ENCODE data around the gene SDK1. TPM values are rescaled to one million over a fixed set of nuclear protein-coding genes. Genes with fewer than 3 reads are reported as not detected.

SDK1 gene
- total RNA-seq, 2 experiments from 2014 or later: 0.19 to 0.36 TPM

DNA sequence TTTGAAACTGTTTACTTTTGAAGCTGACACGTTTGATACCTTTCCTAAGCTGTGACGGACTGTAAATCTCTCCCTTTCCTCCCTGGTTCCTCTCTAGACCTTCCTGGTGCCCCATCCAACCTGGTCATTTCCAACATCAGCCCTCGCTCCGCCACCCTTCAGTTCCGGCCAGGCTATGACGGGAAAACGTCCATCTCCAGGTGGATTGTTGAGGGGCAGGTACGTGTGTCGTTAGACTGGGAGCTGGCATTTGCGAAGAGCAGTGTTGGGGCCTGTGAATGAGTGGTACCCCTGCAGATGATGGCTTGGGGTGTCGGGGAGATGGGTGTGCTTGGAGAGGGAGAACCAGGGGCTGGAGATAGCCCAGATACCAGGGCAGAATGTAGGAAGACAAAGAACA lies 778.3 kb downstream of the SDK1 start:
- intact Hi-C loops (cut with micrococcal nuclease; ENCODE audit: unreplicated experiment): no loop called here
- Histone ChIP-seq H3K9me3 (ENCODE audit: low read length) (no peaks in the 10 kb centered on the region), H3K4me2 (ENCODE audit: low read length) (no peak overlapping the region), H3K27ac (ENCODE audit: low read depth, low read length, poor library complexity, severe bottlenecking) (no peak overlapping the region), H3K9me2 (ENCODE audit: insufficient read depth, low read length) (no peaks in the 10 kb centered on the region), H3K4me3 (ENCODE audit: low read depth, low read length, poor library complexity, severe bottlenecking) (no peak overlapping the region), H4K20me1 (ENCODE audit: insufficient read depth, low read length) (no peaks in the 10 kb centered on the region), H2AFZ (ENCODE audit: low read length) (no peak overlapping the region), H3K4me1 (ENCODE audit: insufficient read depth, low read length, poor library complexity, severe bottlenecking) (no peaks in the 10 kb centered on the region), H3K79me2 (ENCODE audit: insufficient read depth, low read depth, low read length) (no peaks in the 10 kb centered on the region), H3K36me3 (ENCODE audit: insufficient read depth, low read length) (no peaks in the 10 kb centered on the region)
- TF ChIP-seq EZH2phosphoT487 (IDR thresholded peaks at IDR 0.05; ENCODE audit: borderline replicate concordance, low read depth, low read length) (no peak), CTCF (conservative IDR thresholded peaks at IDR 0.05; ENCODE audit: low read length) (no peak)
- CTCF ChIA-PET (ENCODE audit: unreplicated experiment): no interaction called here
- DNase-seq (ENCODE audit: low spot score): no peak
- BruUV-seq (replicated peaks): no TSS peak
- POLR2A ChIA-PET: no interaction called here

DNA sequence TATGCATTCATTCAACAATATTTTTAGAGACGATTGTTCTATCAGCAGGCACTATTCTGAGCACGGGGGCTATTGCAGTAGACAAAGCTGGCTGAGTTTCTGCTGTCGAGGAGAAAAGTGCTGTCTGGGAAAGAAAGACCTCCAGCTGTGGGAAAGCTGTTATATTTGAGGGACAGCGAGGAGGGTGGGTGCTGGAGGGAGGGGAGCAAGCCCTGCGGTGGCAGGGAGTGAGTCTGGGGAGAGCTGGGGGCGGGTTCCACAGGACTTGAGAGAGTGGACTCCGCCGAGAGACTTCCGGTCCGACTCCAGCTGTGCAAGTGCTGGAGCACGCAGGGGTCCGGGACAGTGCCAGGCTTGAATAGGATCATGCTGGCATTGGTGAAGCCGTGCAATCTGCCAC lies 778.9 kb downstream of the SDK1 start:
- no peak overlapping the region for H2AFZ ChIP-seq (ENCODE audit: low read length)
- no TSS peak for BruUV-seq (replicated peaks)
- H3K4me1 ChIP-seq (ENCODE audit: insufficient read depth, low read length, poor library complexity, severe bottlenecking): no peaks in the 10 kb centered on the region
- H3K79me2 ChIP-seq (ENCODE audit: insufficient read depth, low read depth, low read length): no peaks in the 10 kb centered on the region
- POLR2A ChIA-PET: no interaction called here
- no peak overlapping the region for H3K27ac ChIP-seq (ENCODE audit: low read depth, low read length, poor library complexity, severe bottlenecking)
- no peaks in the 10 kb centered on the region for H3K9me3 ChIP-seq (ENCODE audit: low read length)
- H3K9me2 ChIP-seq (ENCODE audit: insufficient read depth, low read length): no peaks in the 10 kb centered on the region
- H3K36me3 ChIP-seq (ENCODE audit: insufficient read depth, low read length): no peaks in the 10 kb centered on the region
- CTCF ChIA-PET (ENCODE audit: unreplicated experiment): no interaction called here
- intact Hi-C loops (cut with micrococcal nuclease; ENCODE audit: unreplicated experiment): no loop called here
- no peaks in the 10 kb centered on the region for H4K20me1 ChIP-seq (ENCODE audit: insufficient read depth, low read length)
- H3K4me2 ChIP-seq (ENCODE audit: low read length): no peak overlapping the region
- DNase-seq (ENCODE audit: low spot score): no peak
- H3K4me3 ChIP-seq (ENCODE audit: low read depth, low read length, poor library complexity, severe bottlenecking): no peak overlapping the region
- no peak for TF ChIP-seq CTCF (conservative IDR thresholded peaks at IDR 0.05; ENCODE audit: low read length)
- TF ChIP-seq EZH2phosphoT487 (IDR thresholded peaks at IDR 0.05; ENCODE audit: borderline replicate concordance, low read depth, low read length): no peak

DNA sequence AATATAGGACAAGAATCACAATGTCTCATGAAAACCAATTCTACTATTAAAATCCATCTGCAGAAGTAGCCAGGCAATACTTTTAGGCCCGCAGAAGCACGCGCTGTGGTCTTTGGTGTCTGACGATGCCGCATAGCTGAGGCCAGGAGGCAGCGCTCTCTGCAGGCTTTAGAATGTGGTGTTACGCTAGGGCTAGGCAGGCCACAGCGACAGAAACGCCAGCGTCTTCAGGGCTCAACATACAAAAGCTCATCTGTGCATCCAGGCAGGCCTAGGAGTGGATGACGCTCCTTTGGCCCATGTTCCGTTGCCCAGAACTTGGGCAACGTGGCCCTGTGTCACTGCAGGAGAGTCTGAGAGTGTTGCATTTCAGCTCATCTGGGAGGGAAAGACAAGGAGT lies 779.9 kb downstream of the SDK1 start:
- Histone ChIP-seq H3K79me2 (ENCODE audit: insufficient read depth, low read depth, low read length) (no peaks in the 10 kb centered on the region), H3K4me3 (ENCODE audit: low read depth, low read length, poor library complexity, severe bottlenecking) (no peak overlapping the region), H3K9me3 (ENCODE audit: low read length) (no peaks in the 10 kb centered on the region), H2AFZ (ENCODE audit: low read length) (no peak overlapping the region), H4K20me1 (ENCODE audit: insufficient read depth, low read length) (no peaks in the 10 kb centered on the region), H3K27ac (ENCODE audit: low read depth, low read length, poor library complexity, severe bottlenecking) (no peak overlapping the region), H3K4me1 (ENCODE audit: insufficient read depth, low read length, poor library complexity, severe bottlenecking) (no peaks in the 10 kb centered on the region), H3K9me2 (ENCODE audit: insufficient read depth, low read length) (no peaks in the 10 kb centered on the region), H3K36me3 (ENCODE audit: insufficient read depth, low read length) (no peaks in the 10 kb centered on the region), H3K4me2 (ENCODE audit: low read length) (no peak overlapping the region)
- intact Hi-C loops (cut with micrococcal nuclease; ENCODE audit: unreplicated experiment): no loop called here
- CTCF ChIA-PET (ENCODE audit: unreplicated experiment): no interaction called here
- no TSS peak for BruUV-seq (replicated peaks)
- no peak for DNase-seq (ENCODE audit: low spot score)
- POLR2A ChIA-PET: no interaction called here
- TF ChIP-seq CTCF (conservative IDR thresholded peaks at IDR 0.05; ENCODE audit: low read length) (no peak), EZH2phosphoT487 (IDR thresholded peaks at IDR 0.05; ENCODE audit: borderline replicate concordance, low read depth, low read length) (no peak)

Data from OCI-LY7 (cell line).